Measurements from ENCODE around the gene USH2A. TPM values are rescaled to one million over a fixed set of nuclear protein-coding genes. Genes with fewer than 3 reads are reported as not detected.

USH2A gene
- total RNA-seq, 1 donor from 2014 or later: 0.05 TPM

GRCh38 chr1:215780139-215780538 lies 643.1 kb downstream of the USH2A start:
- no peak for DNase-seq (ENCODE audit: low read depth)

GRCh38 chr1:215779729-215780128 lies 643.5 kb downstream of the USH2A start:
- no peak for DNase-seq (ENCODE audit: low read depth)

GRCh38 chr1:215777370-215777925 lies 645.8 kb downstream of the USH2A start:
- DNase-seq (ENCODE audit: low read depth): peak; percentile 13

- no peak for DNase-seq (ENCODE audit: low read depth)
Observed at GRCh38 chr1:215776336-215776735, 646.9 kb downstream of the USH2A start.

GRCh38 chr1:215772151-215772550 lies 651.1 kb downstream of the USH2A start:
- no peak for DNase-seq (ENCODE audit: low read depth)

GRCh38 chr1:215768303-215768702 lies 654.9 kb downstream of the USH2A start:
- DNase-seq (ENCODE audit: low read depth): no peak

- DNase-seq (ENCODE audit: low read depth): no peak
Observed at GRCh38 chr1:215767761-215768160, 655.5 kb downstream of the USH2A start.

GRCh38 chr1:215766521-215766920 lies 656.7 kb downstream of the USH2A start:
- DNase-seq (ENCODE audit: low read depth): no peak

- no peak for DNase-seq (ENCODE audit: low read depth)
Observed at GRCh38 chr1:215765833-215766232, 657.4 kb downstream of the USH2A start.

GRCh38 chr1:215761446-215761845 lies 661.8 kb downstream of the USH2A start:
- DNase-seq (ENCODE audit: low read depth): no peak

GRCh38 chr1:215754112-215754511 lies 669.1 kb downstream of the USH2A start:
- no peak for DNase-seq (ENCODE audit: low read depth)

- no peak for DNase-seq (ENCODE audit: low read depth)
Observed at GRCh38 chr1:215749414-215749813, 673.8 kb downstream of the USH2A start.

- DNase-seq (ENCODE audit: low read depth): no peak
Observed at GRCh38 chr1:215748431-215748830, 674.8 kb downstream of the USH2A start.

GRCh38 chr1:215744419-215744818 lies 678.8 kb downstream of the USH2A start:
- DNase-seq (ENCODE audit: low read depth): no peak

- no peak for DNase-seq (ENCODE audit: low read depth)
Observed at GRCh38 chr1:215739025-215739424, 684.2 kb downstream of the USH2A start.

GRCh38 chr1:215731699-215732098 lies 691.5 kb downstream of the USH2A start:
- DNase-seq (ENCODE audit: low read depth): no peak

- DNase-seq (ENCODE audit: low read depth): no peak
Observed at GRCh38 chr1:215730600-215730999, 692.6 kb downstream of the USH2A start.

- no peak for DNase-seq (ENCODE audit: low read depth)
Observed at GRCh38 chr1:215728169-215728568, 695.1 kb downstream of the USH2A start.

GRCh38 chr1:215720126-215720525 lies 703.1 kb downstream of the USH2A start:
- DNase-seq (ENCODE audit: low read depth): no peak

GRCh38 chr1:215719552-215719951 lies 703.7 kb downstream of the USH2A start:
- DNase-seq (ENCODE audit: low read depth): no peak

- no peak for DNase-seq (ENCODE audit: low read depth)
Observed at GRCh38 chr1:215718575-215719287, 704.5 kb downstream of the USH2A start.

- DNase-seq (ENCODE audit: low read depth): no peak
Observed at GRCh38 chr1:215717677-215718426, 705.4 kb downstream of the USH2A start.

GRCh38 chr1:215710899-215711225 lies 712.4 kb downstream of the USH2A start:
- no peak for DNase-seq (ENCODE audit: low read depth)
